ENCODE results near the gene ATP2B2.
"Not testable (repeated sequence)": the region's sequence is repeated elsewhere in the genome, so short reads cannot be mapped to it uniquely, and the experiment has no call there.

ATP2B2 gene

DNA sequence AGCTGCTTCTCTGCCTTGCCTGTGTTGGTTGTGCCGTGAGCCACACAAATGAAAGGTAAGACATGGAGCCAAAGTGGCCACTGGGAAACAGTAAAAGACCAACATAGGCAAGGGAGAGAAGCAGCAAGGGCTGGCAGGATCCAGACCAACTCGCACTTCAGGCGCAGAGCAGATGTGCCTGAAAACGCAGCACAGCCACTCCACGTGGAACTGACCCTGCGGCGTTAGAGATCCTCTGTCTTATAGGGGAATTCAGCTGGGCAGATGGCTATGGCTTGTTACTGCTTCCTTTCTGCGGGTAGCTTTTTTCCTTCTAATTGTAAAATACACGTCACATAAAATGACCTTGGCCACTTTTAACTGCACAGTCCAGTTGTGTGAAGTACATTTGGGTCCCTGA is 202.3 kb downstream of the ATP2B2 start:
- no peak for DNase-seq (ENCODE audit: low read depth, low spot score)

DNA sequence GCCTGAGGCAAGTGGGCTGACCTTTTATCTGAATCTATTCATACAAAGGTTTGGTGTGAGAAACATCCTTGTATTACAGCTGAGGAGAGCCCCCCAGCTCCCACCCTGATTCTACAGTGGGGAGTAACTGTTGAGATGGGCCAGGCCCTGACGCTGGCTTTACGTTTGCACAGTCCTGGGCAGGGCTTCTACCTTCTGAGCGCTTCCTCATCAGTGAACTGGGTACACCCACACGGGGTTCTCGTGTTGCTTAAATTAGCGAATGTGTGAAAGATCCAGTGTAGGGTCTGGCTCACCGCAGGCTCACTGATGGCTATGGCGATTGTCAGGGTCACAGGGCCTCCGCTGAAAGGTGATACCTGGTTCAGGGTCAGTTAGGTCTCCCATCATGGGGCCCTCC is 205.3 kb downstream of the ATP2B2 start:
- no peak for DNase-seq (ENCODE audit: low read depth, low spot score)

- DNase-seq (ENCODE audit: low read depth, low spot score): no peak
Observed at GRCh38 chr3:10299679-10300078, 205.7 kb downstream of the ATP2B2 start.

- no peak for DNase-seq (ENCODE audit: low read depth, low spot score)
Observed at GRCh38 chr3:10299175-10299574, 206.2 kb downstream of the ATP2B2 start.

- DNase-seq (ENCODE audit: low read depth, low spot score): not testable (repeated sequence)
Observed at GRCh38 chr3:10298064-10298463, 207.3 kb downstream of the ATP2B2 start.

- DNase-seq (ENCODE audit: low read depth, low spot score): no peak
Observed at GRCh38 chr3:10294030-10294586, 211.3 kb downstream of the ATP2B2 start.

DNA sequence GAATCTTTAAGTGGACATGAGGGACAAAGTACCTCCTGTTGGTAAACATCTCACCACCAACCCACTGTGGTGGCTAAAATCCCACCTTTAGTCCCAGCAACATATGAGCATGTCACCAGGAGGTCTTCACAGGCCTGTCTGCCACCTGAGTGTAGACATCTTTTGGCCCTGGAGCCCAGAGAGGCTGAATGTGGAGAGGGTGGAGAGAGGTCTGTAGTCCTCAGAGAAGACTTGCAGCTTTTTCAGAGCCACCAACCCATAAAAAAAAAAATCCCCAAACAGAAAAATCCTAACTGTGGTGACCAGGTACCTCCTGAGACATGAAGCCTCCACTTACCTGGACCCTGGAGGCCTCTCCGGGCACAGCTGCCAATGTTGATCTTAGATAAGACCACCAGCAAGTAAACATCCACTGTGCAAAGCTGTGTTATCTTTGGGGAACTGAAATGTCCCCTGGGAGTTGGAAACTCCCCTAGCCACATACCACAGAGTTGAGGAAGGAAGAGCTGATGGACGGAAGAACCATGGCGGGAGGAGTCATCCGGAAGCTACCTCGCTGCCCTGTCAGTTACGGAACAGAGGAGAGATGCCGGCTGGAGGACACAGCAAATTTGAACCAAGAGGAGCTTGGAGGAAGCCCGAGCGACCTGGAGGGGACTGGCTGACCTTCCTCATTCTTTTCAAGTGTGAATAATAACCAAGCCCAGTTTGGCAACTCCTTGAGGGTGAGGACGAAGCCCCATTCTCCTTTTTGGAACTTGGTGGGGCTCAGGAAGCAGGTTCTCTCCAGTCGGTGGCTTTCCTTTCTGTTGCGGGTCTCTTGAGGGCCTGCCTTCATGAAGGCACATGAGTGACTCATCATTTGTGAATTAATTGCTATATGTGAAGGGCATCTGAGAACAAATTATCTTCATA is 212.6 kb downstream of the ATP2B2 start, which contains the start of gene GHRL:
TSS of gene GHRL (minus strand) at position 443 of the 915 bp plus-strand sequence. CDS start 2,767 bp downstream, outside the sequence.
- no peak for DNase-seq (ENCODE audit: low read depth, low spot score)

DNA sequence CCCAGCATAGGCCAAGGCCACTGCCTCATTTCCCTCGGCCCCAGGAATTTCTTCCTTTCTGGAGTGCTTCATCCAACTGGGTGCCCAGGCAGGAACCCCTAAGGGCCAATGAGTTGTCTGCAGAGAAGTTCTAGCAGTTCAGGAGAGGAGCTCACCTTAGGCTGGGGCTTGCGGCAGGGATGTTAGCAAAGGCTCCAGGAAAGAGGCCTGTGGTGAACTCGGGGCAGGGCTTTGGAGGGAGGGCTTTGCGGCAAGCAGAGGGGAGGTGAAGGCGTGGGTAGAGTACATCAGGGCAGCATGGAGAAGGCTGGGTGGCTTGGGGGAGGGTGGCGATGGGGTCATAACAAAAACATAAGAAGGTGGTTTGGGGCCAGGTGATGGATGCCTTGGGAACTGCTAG is 213.7 kb downstream of the ATP2B2 start:
- no peak for DNase-seq (ENCODE audit: low read depth, low spot score)

DNA sequence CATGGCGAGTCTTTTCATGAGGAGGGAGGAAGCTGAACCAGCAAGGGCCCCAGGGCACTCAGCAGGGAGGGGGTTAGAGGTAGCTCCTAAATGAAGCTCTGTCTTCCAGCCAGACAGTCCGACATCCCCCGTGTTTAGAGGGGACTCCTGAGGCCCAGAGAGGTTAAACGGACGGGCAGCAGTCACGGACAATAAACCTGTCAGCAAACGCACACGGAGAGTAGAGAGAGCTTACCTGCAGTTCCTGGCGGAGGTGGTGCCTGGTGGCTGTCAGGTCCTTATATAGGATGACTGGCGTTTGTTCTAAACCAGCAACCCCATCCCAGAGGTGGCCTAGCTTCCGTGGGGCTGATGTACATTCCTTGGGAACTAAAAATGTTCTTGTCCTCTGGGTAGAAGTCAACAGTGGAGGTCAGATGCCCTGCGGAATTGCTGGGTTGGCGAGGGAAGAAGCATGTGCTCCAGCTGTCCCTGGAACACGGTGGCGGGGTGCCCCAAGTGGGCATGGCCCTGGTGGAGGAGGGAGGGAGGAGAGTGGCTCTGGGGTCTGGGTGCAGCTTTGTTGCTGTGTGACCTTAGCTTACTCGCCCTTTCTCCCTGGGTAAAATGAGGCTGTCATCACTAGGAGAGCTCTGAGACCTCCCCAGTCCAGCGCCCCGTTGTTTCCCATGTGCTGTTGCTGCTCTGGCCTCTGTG is 214.8 kb downstream of the ATP2B2 start:
- DNase-seq (ENCODE audit: low read depth, low spot score): no peak

- no peak for DNase-seq (ENCODE audit: low read depth, low spot score)
Observed at GRCh38 chr3:10289787-10290355, 215.5 kb downstream of the ATP2B2 start.

- DNase-seq (ENCODE audit: low read depth, low spot score): no peak
Observed at GRCh38 chr3:10289077-10289476, 216.3 kb downstream of the ATP2B2 start.

- DNase-seq (ENCODE audit: low read depth, low spot score): no peak
Observed at GRCh38 chr3:10288575-10288960, 216.8 kb downstream of the ATP2B2 start.

DNA sequence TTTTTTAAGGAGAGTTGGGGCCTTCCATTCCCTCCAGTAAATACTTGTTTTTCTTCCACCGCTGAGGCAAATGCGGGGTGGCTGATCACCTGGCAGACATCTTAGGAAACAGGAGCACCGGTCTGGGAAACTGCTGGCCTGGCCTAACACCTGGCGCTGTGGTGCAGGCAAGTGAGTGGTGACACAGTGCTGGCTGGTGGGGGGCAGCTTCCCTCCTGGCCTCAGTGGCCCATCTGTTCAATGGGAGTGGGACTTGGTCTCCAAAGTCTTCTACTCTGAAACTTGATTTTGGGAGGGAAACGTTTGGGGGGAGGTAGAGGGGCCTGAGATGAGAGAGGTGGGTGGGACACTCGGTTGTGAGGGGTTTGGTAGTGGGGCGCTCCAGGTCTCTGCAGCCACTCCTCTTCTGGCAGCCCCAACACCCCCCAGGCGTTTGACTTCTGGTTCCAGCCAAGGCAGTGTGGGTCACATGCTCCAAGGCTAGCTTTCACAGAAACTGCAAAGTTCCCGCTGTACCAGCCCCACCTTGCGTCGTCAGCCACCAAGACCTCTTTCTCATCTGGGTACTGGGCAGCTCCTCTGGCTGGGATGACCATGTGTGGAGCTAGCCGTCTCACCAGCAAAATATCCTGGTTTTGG is 217.3 kb downstream of the ATP2B2 start:
- DNase-seq (ENCODE audit: low read depth, low spot score): no peak

GRCh38 chr3:10286596-10287295 is 218.6 kb downstream of the ATP2B2 start:
- DNase-seq (ENCODE audit: low read depth, low spot score): no peak

- DNase-seq (ENCODE audit: low read depth, low spot score): no peak
Observed at GRCh38 chr3:10286133-10286524, 219.3 kb downstream of the ATP2B2 start.

DNA sequence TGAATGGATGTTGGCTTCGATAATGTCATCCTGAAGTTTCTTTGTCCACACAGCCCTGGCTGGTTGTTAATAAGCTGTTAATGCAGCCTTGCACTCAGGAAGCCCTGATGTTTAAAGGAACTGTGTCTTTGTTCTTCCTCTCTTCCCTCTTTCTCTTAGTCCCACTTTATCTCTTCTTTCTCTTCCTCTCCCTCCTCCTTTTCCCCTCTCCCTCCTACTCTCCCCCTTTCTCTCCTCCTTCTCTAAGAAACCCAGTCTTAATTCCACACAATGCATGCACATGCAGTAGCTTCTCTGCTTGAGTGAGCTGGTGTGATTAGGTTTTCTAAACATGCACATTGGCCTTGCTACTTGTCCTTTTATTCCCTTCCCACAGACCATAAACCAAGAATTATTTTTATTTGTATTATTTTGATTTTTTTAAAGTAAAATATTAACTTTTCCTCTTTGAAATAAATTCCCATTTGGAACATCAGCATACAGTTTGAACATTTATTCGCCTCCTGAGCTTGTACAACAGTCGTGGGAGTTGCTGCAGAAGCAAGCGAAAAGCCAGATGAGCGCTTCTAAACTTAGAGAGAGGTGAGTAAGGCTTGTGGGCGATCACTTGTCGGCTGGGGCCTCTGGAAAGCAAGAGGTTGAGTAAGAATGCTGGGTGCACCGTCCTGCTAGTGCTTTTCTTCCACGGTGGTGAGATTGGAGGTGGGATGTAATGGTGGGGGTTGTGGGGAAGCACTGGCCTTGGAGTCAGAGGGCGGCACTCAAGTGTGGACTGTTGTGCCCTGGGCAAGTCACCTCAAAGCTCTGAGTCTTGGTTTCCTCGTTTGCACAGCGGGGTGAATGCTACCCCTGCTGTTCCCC is 219.9 kb downstream of the ATP2B2 start:
- DNase-seq (ENCODE audit: low read depth, low spot score): no peak

- DNase-seq (ENCODE audit: low read depth, low spot score): no peak
Observed at GRCh38 chr3:10284496-10284895, 220.9 kb downstream of the ATP2B2 start.

- DNase-seq (ENCODE audit: low read depth, low spot score): no peak
Observed at GRCh38 chr3:10283638-10284037, 221.7 kb downstream of the ATP2B2 start.

- no peak for DNase-seq (ENCODE audit: low read depth, low spot score)
Observed at GRCh38 chr3:10281951-10282350, 223.4 kb downstream of the ATP2B2 start.

DNA sequence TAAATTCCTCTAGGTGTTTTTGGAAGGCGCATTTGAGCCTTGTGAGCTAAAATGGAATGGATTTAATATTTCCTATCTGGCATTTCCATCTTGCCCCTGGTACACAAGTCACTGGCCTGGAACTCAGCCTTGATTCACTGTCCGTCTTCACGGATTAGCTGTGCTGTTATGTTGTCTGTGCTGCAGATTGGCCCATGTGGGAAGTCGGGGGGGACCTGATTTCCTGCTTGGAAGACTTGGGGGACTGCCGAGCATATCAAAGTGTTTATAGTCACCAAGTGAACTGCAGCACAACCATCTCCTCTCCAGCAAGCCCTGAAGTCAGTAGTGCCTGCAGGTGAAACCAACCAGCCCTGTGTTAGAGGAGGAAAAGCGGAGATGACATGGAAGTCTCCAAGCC is 224.8 kb downstream of the ATP2B2 start:
- DNase-seq (ENCODE audit: low read depth, low spot score): no peak

Data from activated CD4-positive, CD25-positive, alpha-beta regulatory T cell treated with anti-CD3 and anti-CD28 coated beads, Interleukin-2, amount 50 U/mL, for 16 hours (primary cell).